AG09309 (cell line): ENCODE measurements around the gene CS.

Experiments used
- DNase-seq: peaks from one replicate; pipeline ENCODE4 v3.0.0-alpha.2; 2010; ENCODE audit warnings: low read depth
- H3K4me3 ChIP-seq: 2 replicates; pipeline ENCODE4 v1.5.1; 2011; ENCODE audit warnings: mild to moderate bottlenecking, low read depth, low read length, moderate library complexity; ENCODE audit not compliant: control insufficient read depth
- CTCF ChIP-seq: IDR thresholded peaks from 2 replicates; pipeline ENCODE4 v1.5.1; 2011; ENCODE audit warnings: mild to moderate bottlenecking, low read depth, low read length, inconsistent platforms; ENCODE audit not compliant: insufficient read depth, control insufficient read depth; ENCODE audit errors: missing control alignments

CS gene

GRCh38 chr12:56252649-56253048 lies 47.5 kb downstream of the CS start:
- DNase-seq = no peak
- no peak overlapping the region for H3K4me3 ChIP-seq
- no peak for TF ChIP-seq CTCF

GRCh38 chr12:56248711-56249110 lies 51.4 kb downstream of the CS start:
- H3K4me3 ChIP-seq = no peak overlapping the region
- TF ChIP-seq CTCF = no peak
- DNase-seq = no peak

- no peak overlapping the region for H3K4me3 ChIP-seq
- TF ChIP-seq CTCF = no peak
- DNase-seq = no peak
Observed at GRCh38 chr12:56247923-56248322, 52.2 kb downstream of the CS start.

- H3K4me3 ChIP-seq = no peak overlapping the region
- DNase-seq = no peak
- no peak for TF ChIP-seq CTCF
Observed at GRCh38 chr12:56244494-56244893, 55.6 kb downstream of the CS start.

- DNase-seq = no peak
- no peak for TF ChIP-seq CTCF
- no peak overlapping the region for H3K4me3 ChIP-seq
Observed at GRCh38 chr12:56243731-56244181, 56.4 kb downstream of the CS start.

GRCh38 chr12:56242986-56243385 lies 57.1 kb downstream of the CS start:
- no peak for DNase-seq
- no peak for TF ChIP-seq CTCF
- H3K4me3 ChIP-seq = no peak overlapping the region
